Neural cell (in vitro differentiated cells): ENCODE measurements around the gene PRM2. TPM values are rescaled to one million over a fixed set of nuclear protein-coding genes. Genes with fewer than 3 reads are reported as not detected.

Experiments
- H2AFZ ChIP-seq: fragments of 200-600, 300-800 bp; sonication (generic), shearing (Covaris generic); 2 replicates; pipeline ENCODE4 v1.6.0; 2014; ENCODE audit warnings: low read depth, mild to moderate bottlenecking, antibody characterized with exemption, low read length, moderate library complexity
- H3F3A ChIP-seq: fragments of 200-600 bp; shearing (Covaris generic); 2 replicates; pipeline ENCODE4 v1.6.1; 2016; ENCODE audit warnings: mild to moderate bottlenecking, moderate library complexity, mixed read lengths, antibody characterized with exemption, low read length; ENCODE audit not compliant: insufficient read depth, poor library complexity, severe bottlenecking
- H3K27ac ChIP-seq: fragments of 200-600, 300-800 bp; sonication (generic), shearing (Covaris generic); 2 replicates; pipeline ENCODE4 v1.5.1; 2014; ENCODE audit warnings: mild to moderate bottlenecking, low read length, moderate library complexity
- H3K27me3 ChIP-seq: fragments of 300-800, 200-600 bp; sonication (generic), shearing (Covaris generic); 2 replicates; pipeline ENCODE4 v1.6.0; 2014; ENCODE audit warnings: mild to moderate bottlenecking, low read depth, low read length, moderate library complexity; ENCODE audit not compliant: insufficient read depth
- H3K36me3 ChIP-seq: fragments of 300-800, 200-600 bp; sonication (generic), shearing (Covaris generic); 2 replicates; pipeline ENCODE4 v1.5.1; 2014; ENCODE audit warnings: mild to moderate bottlenecking, antibody characterized with exemption, low read length, moderate library complexity; ENCODE audit not compliant: insufficient read depth
- H3K4me2 ChIP-seq: fragments of 300-800, 200-600 bp; sonication (generic), shearing (Covaris generic); 2 replicates; pipeline ENCODE4 v1.6.0; 2014; ENCODE audit warnings: mild to moderate bottlenecking, low read length
- H3K4me3 ChIP-seq: fragments of 300-800, 200-600 bp; sonication (generic), shearing (Covaris generic); 2 replicates; pipeline ENCODE4 v1.5.1; 2014; ENCODE audit warnings: mild to moderate bottlenecking, low read length, moderate library complexity
- H3K79me2 ChIP-seq: fragments of 200-600 bp; shearing (Covaris generic); replicated peaks from 2 replicates; pipeline ENCODE4 v1.6.0; 2014; ENCODE audit warnings: mild to moderate bottlenecking, low read length, moderate library complexity; ENCODE audit not compliant: insufficient read depth
- H3K9ac ChIP-seq: fragments of 300-800, 200-600 bp; sonication (generic), shearing (Covaris generic); 2 replicates; pipeline ENCODE4 v1.6.1; 2016; ENCODE audit warnings: mild to moderate bottlenecking, low read length, mixed read lengths
- H3K9me2 ChIP-seq: fragments of 200-600 bp; shearing (Covaris generic); 2 replicates; pipeline ENCODE4 v1.6.1; 2016; ENCODE audit warnings: mild to moderate bottlenecking, low read length, mixed read lengths; ENCODE audit not compliant: insufficient read depth
- H3K9me3 ChIP-seq: fragments of 200-600, 300-800 bp; sonication (generic), shearing (Covaris generic); 2 replicates; pipeline ENCODE4 v1.6.1; 2016; ENCODE audit warnings: mild to moderate bottlenecking, mixed run types, low read length, moderate library complexity, mixed read lengths
- H4K20me1 ChIP-seq: fragments of 200-600 bp; shearing (Covaris generic); 2 replicates; pipeline ENCODE4 v1.6.1; 2016; ENCODE audit warnings: mild to moderate bottlenecking, mixed run types; ENCODE audit not compliant: insufficient read depth
- EP300 ChIP-seq: fragments of 450-650 bp; conservative IDR thresholded peaks from 2 replicates; pipeline ENCODE4 v1.6.1; 2014; ENCODE audit warnings: antibody characterized with exemption, mild to moderate bottlenecking, moderate library complexity; ENCODE audit not compliant: poor library complexity, severe bottlenecking
- EZH2 ChIP-seq: fragments of 200-600, 300-800 bp; shearing (Covaris generic), sonication (generic); IDR thresholded peaks from 2 replicates; pipeline ENCODE4 v1.6.1; 2014; ENCODE audit warnings: antibody characterized with exemption, low read length, borderline replicate concordance, mild to moderate bottlenecking; ENCODE audit not compliant: insufficient read depth, poor library complexity, severe bottlenecking
- MXI1 ChIP-seq: fragments of 450-650 bp; conservative IDR thresholded peaks from 2 replicates; pipeline ENCODE4 v1.6.1; 2014; ENCODE audit warnings: antibody characterized with exemption, mild to moderate bottlenecking; ENCODE audit not compliant: poor library complexity, severe bottlenecking
- POLR2AphosphoS5 ChIP-seq: IDR thresholded peaks from 2 replicates; pipeline ENCODE4 v1.6.1; 2012
- RAD21 ChIP-seq: fragments of 450-650 bp; conservative IDR thresholded peaks from 2 replicates; pipeline ENCODE4 v1.6.1; 2014; ENCODE audit warnings: antibody characterized with exemption, mild to moderate bottlenecking, moderate library complexity
- SMC3 ChIP-seq: fragments of 450-650 bp; conservative IDR thresholded peaks from 2 replicates; pipeline ENCODE4 v1.6.1; 2014; ENCODE audit warnings: antibody characterized with exemption, mild to moderate bottlenecking, moderate library complexity; ENCODE audit not compliant: poor library complexity
- TAF1 ChIP-seq: IDR thresholded peaks from 2 replicates; pipeline ENCODE4 v1.6.1; 2012; ENCODE audit warnings: low read depth
- polyA plus RNA-seq: library from polyadenylated mRNA; depleted of rRNA; stranded (reverse); fragments of >200 nt; gene quantifications from 2 replicates; pipeline ENCODE4 v1.2.3, GENCODE V29; 2014
- TF ChIP-seq, protein P1 (sequence below): IDR thresholded peaks from 2 replicates; pipeline ENCODE4 v1.6.1; 2012; ENCODE audit warnings: borderline replicate concordance
- TF ChIP-seq, protein P2 (sequence below): fragments of 450-650 bp; IDR thresholded peaks from 2 replicates; pipeline ENCODE4 v1.5.1; 2014; ENCODE audit warnings: antibody characterized with exemption, mild to moderate bottlenecking, moderate library complexity; ENCODE audit not compliant: poor library complexity, severe bottlenecking

The PRM2 gene
- polyA plus RNA-seq, 1 donor from 2014 or later, result not detected

DNA sequence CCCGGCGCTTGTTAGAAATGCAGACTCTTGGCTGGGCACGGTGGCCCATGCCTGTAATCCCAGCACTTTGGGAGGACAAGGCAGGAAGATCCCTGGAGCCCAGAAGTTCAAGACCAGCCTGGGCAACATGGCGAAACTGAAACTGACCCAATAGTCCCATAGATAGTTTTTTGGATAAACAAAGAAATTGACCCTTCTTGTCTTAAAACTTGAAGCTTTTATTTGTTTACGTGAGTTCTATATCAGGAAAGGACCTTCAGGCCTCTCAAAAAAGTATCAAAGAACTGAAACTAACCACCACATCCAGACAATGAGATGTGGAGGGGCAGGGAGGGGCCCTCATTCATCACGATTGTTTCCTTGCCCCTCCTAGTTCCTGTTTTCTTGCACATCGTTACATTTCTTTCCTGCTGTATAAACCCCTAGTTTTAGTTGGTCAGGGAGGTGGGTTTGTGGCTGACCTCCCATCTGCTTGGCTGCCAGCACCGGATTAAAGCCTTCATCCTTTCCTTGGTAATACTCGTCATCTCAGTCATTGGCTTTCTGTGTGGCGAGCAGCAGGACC, 34.8 kb upstream of the PRM2 start:
- Histone ChIP-seq H3K27ac (no peak overlapping the region), H3K9ac (no peak overlapping the region)

DNA sequence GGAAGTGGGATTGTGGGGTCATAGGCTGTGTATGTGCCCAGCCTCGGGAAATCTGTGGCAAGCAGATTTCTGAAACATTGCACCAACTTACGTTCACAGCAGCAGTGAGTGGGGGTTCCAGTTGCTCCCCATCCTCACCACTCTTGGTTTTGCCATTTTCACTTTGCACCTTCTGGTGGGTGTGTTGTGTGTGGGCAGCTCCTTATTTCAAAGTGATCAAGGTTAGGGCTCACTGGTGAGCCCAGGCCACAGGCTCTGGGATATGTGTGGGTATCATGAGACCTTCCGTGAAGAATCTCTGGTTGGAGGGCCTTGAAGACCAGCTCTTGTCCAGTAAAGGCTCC, 34.3 kb upstream of the PRM2 start:
- Histone ChIP-seq H3K36me3 (no peaks in the 10 kb centered on the region), H2AFZ (no peak overlapping the region), H3K27ac (no peak overlapping the region), H3K9me3 (no peaks in the 10 kb centered on the region), H3F3A (no peaks in the 10 kb centered on the region), H3K9me2 (no peaks in the 10 kb centered on the region), H3K79me2 (no peaks in the 10 kb centered on the region), H3K4me2 (no peak overlapping the region), H4K20me1 (no peaks in the 10 kb centered on the region), H3K27me3 (no peaks in the 10 kb centered on the region), H3K9ac (no peak overlapping the region), H3K4me3 (no peak overlapping the region)
- TF ChIP-seq POLR2AphosphoS5 (no peak), SMC3 (no peak), EP300 (no peak), TAF1 (no peak), MXI1 (no peak), EZH2 (no peak), RAD21 (no peak)
- TF ChIP-seq, protein P1, sequence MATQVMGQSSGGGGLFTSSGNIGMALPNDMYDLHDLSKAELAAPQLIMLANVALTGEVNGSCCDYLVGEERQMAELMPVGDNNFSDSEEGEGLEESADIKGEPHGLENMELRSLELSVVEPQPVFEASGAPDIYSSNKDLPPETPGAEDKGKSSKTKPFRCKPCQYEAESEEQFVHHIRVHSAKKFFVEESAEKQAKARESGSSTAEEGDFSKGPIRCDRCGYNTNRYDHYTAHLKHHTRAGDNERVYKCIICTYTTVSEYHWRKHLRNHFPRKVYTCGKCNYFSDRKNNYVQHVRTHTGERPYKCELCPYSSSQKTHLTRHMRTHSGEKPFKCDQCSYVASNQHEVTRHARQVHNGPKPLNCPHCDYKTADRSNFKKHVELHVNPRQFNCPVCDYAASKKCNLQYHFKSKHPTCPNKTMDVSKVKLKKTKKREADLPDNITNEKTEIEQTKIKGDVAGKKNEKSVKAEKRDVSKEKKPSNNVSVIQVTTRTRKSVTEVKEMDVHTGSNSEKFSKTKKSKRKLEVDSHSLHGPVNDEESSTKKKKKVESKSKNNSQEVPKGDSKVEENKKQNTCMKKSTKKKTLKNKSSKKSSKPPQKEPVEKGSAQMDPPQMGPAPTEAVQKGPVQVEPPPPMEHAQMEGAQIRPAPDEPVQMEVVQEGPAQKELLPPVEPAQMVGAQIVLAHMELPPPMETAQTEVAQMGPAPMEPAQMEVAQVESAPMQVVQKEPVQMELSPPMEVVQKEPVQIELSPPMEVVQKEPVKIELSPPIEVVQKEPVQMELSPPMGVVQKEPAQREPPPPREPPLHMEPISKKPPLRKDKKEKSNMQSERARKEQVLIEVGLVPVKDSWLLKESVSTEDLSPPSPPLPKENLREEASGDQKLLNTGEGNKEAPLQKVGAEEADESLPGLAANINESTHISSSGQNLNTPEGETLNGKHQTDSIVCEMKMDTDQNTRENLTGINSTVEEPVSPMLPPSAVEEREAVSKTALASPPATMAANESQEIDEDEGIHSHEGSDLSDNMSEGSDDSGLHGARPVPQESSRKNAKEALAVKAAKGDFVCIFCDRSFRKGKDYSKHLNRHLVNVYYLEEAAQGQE, result no peak
- TF ChIP-seq, protein P2, sequence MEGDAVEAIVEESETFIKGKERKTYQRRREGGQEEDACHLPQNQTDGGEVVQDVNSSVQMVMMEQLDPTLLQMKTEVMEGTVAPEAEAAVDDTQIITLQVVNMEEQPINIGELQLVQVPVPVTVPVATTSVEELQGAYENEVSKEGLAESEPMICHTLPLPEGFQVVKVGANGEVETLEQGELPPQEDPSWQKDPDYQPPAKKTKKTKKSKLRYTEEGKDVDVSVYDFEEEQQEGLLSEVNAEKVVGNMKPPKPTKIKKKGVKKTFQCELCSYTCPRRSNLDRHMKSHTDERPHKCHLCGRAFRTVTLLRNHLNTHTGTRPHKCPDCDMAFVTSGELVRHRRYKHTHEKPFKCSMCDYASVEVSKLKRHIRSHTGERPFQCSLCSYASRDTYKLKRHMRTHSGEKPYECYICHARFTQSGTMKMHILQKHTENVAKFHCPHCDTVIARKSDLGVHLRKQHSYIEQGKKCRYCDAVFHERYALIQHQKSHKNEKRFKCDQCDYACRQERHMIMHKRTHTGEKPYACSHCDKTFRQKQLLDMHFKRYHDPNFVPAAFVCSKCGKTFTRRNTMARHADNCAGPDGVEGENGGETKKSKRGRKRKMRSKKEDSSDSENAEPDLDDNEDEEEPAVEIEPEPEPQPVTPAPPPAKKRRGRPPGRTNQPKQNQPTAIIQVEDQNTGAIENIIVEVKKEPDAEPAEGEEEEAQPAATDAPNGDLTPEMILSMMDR, result no peak

More for the DNA sequence above, 34.8 kb upstream of the PRM2 start:
- Histone ChIP-seq H3K4me3 (no peak overlapping the region), H3K27me3 (no peaks in the 10 kb centered on the region), H3K4me2 (no peak overlapping the region), H3F3A (no peaks in the 10 kb centered on the region), H3K79me2 (no peaks in the 10 kb centered on the region), H2AFZ (no peak overlapping the region), H4K20me1 (no peaks in the 10 kb centered on the region), H3K9me2 (no peaks in the 10 kb centered on the region), H3K36me3 (no peaks in the 10 kb centered on the region), H3K9me3 (no peaks in the 10 kb centered on the region)
- TF ChIP-seq, protein P1, result no peak
- TF ChIP-seq MXI1 (no peak), POLR2AphosphoS5 (no peak), TAF1 (no peak), SMC3 (no peak), EZH2 (no peak), RAD21 (no peak), EP300 (no peak)
- TF ChIP-seq, protein P2, result no peak
